ENCODE data around the gene APBB2.
"Not testable (repeated sequence)": the region's sequence is repeated elsewhere in the genome, so short reads cannot be mapped to it uniquely, and the experiment has no call there.

The APBB2 gene

GRCh38 chr4:40822420-40823166 lies 391.7 kb downstream of the APBB2 start:
- no peak for DNase-seq (ENCODE audit: low read depth)

DNA sequence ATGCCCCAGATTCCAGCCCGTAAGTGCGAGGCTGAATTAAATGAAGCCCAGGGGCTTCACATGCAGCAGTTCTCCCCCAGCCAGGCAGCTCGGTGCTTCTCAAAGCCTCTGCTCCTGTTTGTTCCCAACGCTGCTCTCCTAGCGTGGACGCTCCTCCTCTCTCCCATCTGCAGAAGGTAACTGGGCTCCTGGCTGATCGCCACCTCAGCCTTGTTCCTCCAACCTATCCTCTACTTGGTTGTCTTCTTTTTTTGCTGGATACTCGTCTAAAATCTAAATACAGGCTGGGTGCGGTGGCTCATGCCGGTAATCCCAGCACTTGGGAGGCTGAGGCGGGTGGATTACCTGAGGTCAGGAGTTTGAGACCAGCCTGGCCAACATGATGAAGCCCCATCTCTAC lies 394.2 kb downstream of the APBB2 start:
- no peak for DNase-seq (ENCODE audit: low read depth)

- not testable (repeated sequence) for DNase-seq (ENCODE audit: low read depth)
Measured at GRCh38 chr4:40817157-40817556, 397.2 kb downstream of the APBB2 start.

DNA sequence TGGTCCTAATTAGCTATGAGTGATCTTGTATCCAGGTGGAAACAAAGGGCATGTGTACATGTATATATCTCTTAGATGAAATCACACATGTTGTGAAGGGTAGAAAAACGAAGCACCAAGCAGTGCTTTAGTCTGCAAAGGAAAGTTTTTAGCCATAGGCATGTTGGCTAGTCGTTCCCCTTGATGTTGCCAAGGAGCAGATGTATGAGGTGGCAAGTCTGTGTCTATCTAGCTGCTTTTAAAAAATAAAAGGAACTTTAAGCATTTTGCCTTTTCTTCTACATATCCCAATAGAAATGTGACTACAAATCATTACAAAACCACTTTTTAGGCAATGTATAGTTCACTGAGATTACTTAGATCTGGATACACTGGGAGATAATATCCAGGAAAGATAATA lies 401.5 kb downstream of the APBB2 start:
- no peak for DNase-seq (ENCODE audit: low read depth)

GRCh38 chr4:40812386-40812785 lies 402.0 kb downstream of the APBB2 start:
- no peak for DNase-seq (ENCODE audit: low read depth)

DNA sequence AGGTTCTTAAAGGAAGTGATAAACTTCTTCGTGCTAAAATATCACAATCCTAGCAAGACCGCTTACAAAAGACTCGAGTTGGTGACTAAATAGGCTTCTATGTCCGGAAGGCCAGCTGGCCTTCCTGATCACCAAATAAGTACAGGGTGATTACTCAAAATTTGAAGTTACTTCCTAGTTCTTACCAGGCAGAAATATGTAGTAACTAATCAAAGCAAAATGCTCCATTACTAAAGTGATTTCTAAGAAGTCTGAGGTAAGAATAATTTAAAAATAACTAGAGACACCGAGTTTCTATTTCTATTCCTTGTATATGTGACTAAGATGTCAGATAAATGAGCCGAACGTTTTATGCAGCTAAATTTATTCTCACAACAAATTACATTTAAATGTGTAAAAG lies 402.4 kb downstream of the APBB2 start:
- DNase-seq (ENCODE audit: low read depth) = no peak

GRCh38 chr4:40808926-40809457 lies 405.4 kb downstream of the APBB2 start:
- no peak for DNase-seq (ENCODE audit: low read depth)

DNA sequence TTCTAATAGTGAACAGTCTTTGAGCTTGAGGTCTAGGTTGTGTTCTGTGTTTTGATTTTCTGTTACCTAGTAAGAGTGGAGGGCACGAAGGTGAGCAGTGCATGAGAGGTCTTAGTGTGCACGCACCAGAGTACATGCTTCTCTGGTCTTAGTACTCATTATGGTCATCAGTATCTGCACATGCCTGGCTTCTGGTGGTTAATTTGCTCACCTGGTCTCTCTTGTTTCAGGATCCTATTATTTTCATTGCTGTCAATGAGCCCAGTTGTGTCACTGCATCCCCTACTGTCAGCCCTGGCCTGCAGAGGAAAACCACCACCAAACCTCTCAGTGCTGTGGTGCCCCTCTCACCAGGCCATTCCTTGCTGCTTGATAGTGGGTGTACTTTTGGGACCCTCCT lies 409.7 kb downstream of the APBB2 start:
- DNase-seq (ENCODE audit: low read depth) = no peak

GRCh38 chr4:40800064-40800463 lies 414.3 kb downstream of the APBB2 start:
- no peak for DNase-seq (ENCODE audit: low read depth)

DNA sequence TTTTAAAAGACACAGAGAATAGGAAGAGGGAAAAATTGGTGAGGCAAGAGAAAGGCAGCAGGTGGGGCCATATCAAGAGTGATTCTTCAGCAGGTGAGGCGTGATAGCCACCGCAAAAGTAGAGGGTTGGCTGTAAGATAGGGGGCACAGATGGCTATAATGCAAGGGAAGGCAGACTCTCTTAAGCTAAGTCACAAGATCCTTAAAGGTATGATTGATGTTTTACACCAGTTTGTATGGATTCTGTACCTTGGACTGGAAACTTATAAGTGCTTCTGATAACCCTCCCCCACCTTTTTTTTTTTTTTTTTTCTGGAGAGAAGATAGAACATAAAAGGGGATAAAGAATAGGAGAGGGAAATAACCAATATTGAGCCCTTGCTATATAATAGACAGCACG lies 424.6 kb downstream of the APBB2 start:
- DNase-seq (ENCODE audit: low read depth) = no peak

- no peak for DNase-seq (ENCODE audit: low read depth)
Measured at GRCh38 chr4:40789031-40789430, 425.3 kb downstream of the APBB2 start.

- DNase-seq (ENCODE audit: low read depth) = no peak
Measured at GRCh38 chr4:40788331-40788730, 426.0 kb downstream of the APBB2 start.

GRCh38 chr4:40785727-40786126 lies 428.6 kb downstream of the APBB2 start:
- DNase-seq (ENCODE audit: low read depth) = no peak

- no peak for DNase-seq (ENCODE audit: low read depth)
Measured at GRCh38 chr4:40782876-40783275, 431.5 kb downstream of the APBB2 start.

DNA sequence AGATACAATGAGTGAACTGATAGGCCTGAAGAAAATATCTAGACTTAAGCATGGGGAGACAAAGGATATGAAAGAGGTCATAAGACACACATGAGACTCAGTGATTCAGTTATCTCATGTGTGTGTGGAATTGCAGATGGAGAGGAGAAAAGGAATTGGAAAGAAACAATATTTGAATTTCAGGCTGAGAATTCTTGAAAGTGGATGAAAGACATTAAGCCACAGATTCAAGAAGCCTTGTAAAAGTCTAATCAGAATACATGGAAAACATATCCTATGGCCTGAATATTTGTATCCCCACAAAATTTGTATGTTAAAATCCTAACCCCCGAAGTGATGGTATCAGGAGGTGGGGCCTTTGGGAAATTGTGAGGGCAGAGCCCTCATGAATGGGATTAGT lies 436.3 kb downstream of the APBB2 start:
- no peak for DNase-seq (ENCODE audit: low read depth)

GRCh38 chr4:40769266-40769665 lies 445.1 kb downstream of the APBB2 start:
- no peak for DNase-seq (ENCODE audit: low read depth)

DNA sequence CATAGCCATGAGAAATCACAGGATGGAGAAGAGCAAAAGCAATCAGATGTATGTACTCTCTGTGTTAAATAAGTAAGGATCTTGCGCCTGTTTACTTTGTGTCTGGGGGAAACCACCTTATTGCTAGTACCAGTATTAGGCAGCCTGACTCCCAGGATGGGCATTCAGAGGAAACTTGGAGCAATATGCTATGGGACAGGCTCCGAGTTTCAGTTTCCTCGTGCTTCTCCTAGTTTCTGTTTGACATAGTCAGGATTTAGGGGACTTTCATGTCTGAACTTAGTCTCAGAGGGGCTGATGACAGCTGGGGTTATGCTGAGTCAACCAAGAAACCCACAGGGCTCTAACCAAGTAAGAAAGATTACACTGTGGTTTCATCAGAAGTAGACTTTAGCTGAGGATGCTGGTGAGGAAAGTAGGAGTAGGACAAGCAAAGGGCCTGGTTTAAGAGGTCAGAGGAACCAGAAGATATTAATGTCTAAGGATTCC lies 451.1 kb downstream of the APBB2 start:
- no peak for DNase-seq (ENCODE audit: low read depth)

Data from stimulated activated CD8-positive, alpha-beta memory T cell treated with anti-CD3 and anti-CD28 coated beads, Interleukin-15, amount 100 ng/mL, for 1 hour (primary cell).